K562 (cell line): ENCODE results near the gene C2orf69. TPM values are rescaled to one million over a fixed set of nuclear protein-coding genes. Genes with fewer than 3 reads are reported as not detected.

Source experiments
- ATAC-seq: fragments of 200-7000 bp; cut with Tn5 transposase; 3 replicates; pipeline ENCODE4 v1.9.1; 2020; ENCODE audit warnings: moderate library complexity
- BruUV-seq: library from RNA; stranded (reverse); fragments of 400-500 nt; replicated peaks from 2 replicates; lab custom pipeline; 2021; lab: Mats Ljungman, UMichigan
- CTCF ChIA-PET: fragments of 300-600 bp; formaldehyde crosslinking; extraction: SDS; loops from one replicate; lab custom pipeline; 2021; ENCODE audit warnings: low intra/inter-chr PET ratio; lab: Yijun Ruan, JAX
- POLR2A ChIA-PET: fragments of 300-600, 350-650 bp; sonication (Branson Sonifier 250); formaldehyde crosslinking; extraction: SDS; loops from one replicate; lab custom pipeline; 2021; ENCODE audit warnings: antibody characterized with exemption, inconsistent platforms; lab: Yijun Ruan, JAX
- DNase-seq, 4 experiments: peaks; one replicate each; pipeline versions ENCODE4 v3.0.0 to v3.0.0-alpha.2; 2011 to 2018; ENCODE audit warnings: low spot score in 3 of 4, mixed read lengths in 3 of 4; ENCODE audit errors: extremely low read depth in 1 of 4
- FAIRE-seq: peaks from 2 replicates; lab custom pipeline; 2011; peaks lifted over from hg19 to GRCh38; lab: Jason Lieb, UNC
- H2AFZ ChIP-seq: 2 replicates; pipeline ENCODE4 v1.6.0; 2011; ENCODE audit warnings: low read depth, low read length, control low read depth, inconsistent platforms
- H3K27ac ChIP-seq: fragments of 200-600 bp; 3 replicates; pipeline ENCODE4 v1.8.0; 2011; ENCODE audit warnings: low read depth, mild to moderate bottlenecking, control low read depth, inconsistent platforms, low read length, moderate library complexity, mixed read lengths; ENCODE audit errors: extremely low read depth
- H3K27me3 ChIP-seq, 2 experiments: fragments of 300-600 bp in 1 of 2; 2 replicates in 1 of 2; 3 replicates in 1 of 2; pipeline versions ENCODE4 v1.6.0 to v1.8.0; 2011; ENCODE audit warnings: inconsistent platforms in 2 of 2, low read length in 2 of 2, mild to moderate bottlenecking in 1 of 2, mixed read lengths in 1 of 2, moderate library complexity in 1 of 2; ENCODE audit not compliant: control insufficient read depth in 2 of 2, insufficient read depth in 2 of 2
- H3K36me3 ChIP-seq: fragments of 300-600 bp; 3 replicates; pipeline ENCODE4 v1.8.0; 2011; ENCODE audit warnings: mild to moderate bottlenecking, low read length, inconsistent platforms; ENCODE audit not compliant: control insufficient read depth, insufficient read depth
- H3K4me1 ChIP-seq, 2 experiments: fragments of 200-600 bp in 1 of 2; replicated peaks in 1 of 2; 2 replicates in 1 of 2; 3 replicates in 1 of 2; pipeline versions ENCODE4 v1.5.1 to v1.8.0; 2011; ENCODE audit warnings: inconsistent platforms in 2 of 2, low read length in 2 of 2, mild to moderate bottlenecking in 1 of 2, mixed read lengths in 1 of 2, moderate library complexity in 1 of 2; ENCODE audit not compliant: control insufficient read depth in 2 of 2, insufficient read depth in 2 of 2
- H3K4me2 ChIP-seq: 2 replicates; pipeline ENCODE4 v1.6.1; 2011; ENCODE audit warnings: low read length, control low read depth, inconsistent platforms, mixed read lengths; ENCODE audit not compliant: insufficient read depth
- H3K4me3 ChIP-seq: fragments of 200-600 bp; sonication (generic), shearing (Covaris generic); 2 replicates; pipeline ENCODE4 v1.5.1; 2016; ENCODE audit warnings: control low read depth, inconsistent platforms
- H3K79me2 ChIP-seq: fragments of 200-600 bp; 3 replicates; pipeline ENCODE4 v1.8.0; 2011; ENCODE audit warnings: low read length, inconsistent platforms; ENCODE audit not compliant: control insufficient read depth, insufficient read depth
- H3K9ac ChIP-seq, 2 experiments: 2 replicates each; pipeline versions ENCODE4 v1.6.0 to v1.6.1; 2011; ENCODE audit warnings: low read depth in 2 of 2, low read length in 2 of 2, control low read depth in 1 of 2, inconsistent platforms in 1 of 2, mild to moderate bottlenecking in 1 of 2, mixed read lengths in 1 of 2; ENCODE audit not compliant: insufficient read depth in 1 of 2
- H3K9me1 ChIP-seq: one replicate; pipeline ENCODE4 v1.6.0; 2011; ENCODE audit warnings: inconsistent platforms, mild to moderate bottlenecking, low read length, moderate library complexity; ENCODE audit not compliant: control insufficient read depth, insufficient read depth
- H3K9me3 ChIP-seq: replicated peaks from 2 replicates; pipeline ENCODE4 v1.5.1; 2011; ENCODE audit warnings: low read depth, low read length, inconsistent platforms; ENCODE audit not compliant: control insufficient read depth, insufficient read depth
- H4K20me1 ChIP-seq: replicated peaks from 2 replicates; pipeline ENCODE4 v1.6.1; 2011; ENCODE audit warnings: low read length, inconsistent platforms, mixed read lengths; ENCODE audit not compliant: control insufficient read depth, insufficient read depth
- BRF1 ChIP-seq: IDR thresholded peaks from 3 replicates; pipeline ENCODE4 v1.6.1; 2011; ENCODE audit warnings: borderline replicate concordance, mild to moderate bottlenecking; ENCODE audit not compliant: insufficient read length; ENCODE audit errors: extremely low read depth
- CHD2 ChIP-seq: IDR thresholded peaks from 2 replicates; pipeline ENCODE4 v1.6.1; 2011; ENCODE audit warnings: low read depth, low read length
- GTF2E2 ChIP-seq: fragments of 200-800 bp; sonication (Bioruptor generic); IDR thresholded peaks from 2 replicates; pipeline ENCODE4 v1.6.1; 2016; ENCODE audit warnings: missing genetic modification characterization, missing compliant biosample characterization
- MIER1 ChIP-seq: fragments of 450-650 bp; IDR thresholded peaks from 2 replicates; pipeline ENCODE4 v1.6.1; 2016; ENCODE audit warnings: antibody characterized with exemption, mild to moderate bottlenecking, low read depth
- NCOA1 ChIP-seq: fragments of 450-650 bp; IDR thresholded peaks from 2 replicates; pipeline ENCODE4 v1.6.1; 2016; ENCODE audit warnings: low read depth
- NFE2 ChIP-seq: IDR thresholded peaks from 2 replicates; pipeline ENCODE4 v1.6.1; 2014; ENCODE audit warnings: antibody characterized with exemption, low read depth
- POLR2B ChIP-seq: fragments of 450-650 bp; IDR thresholded peaks from 2 replicates; pipeline ENCODE4 v1.6.1; 2018; ENCODE audit warnings: low read depth; ENCODE audit not compliant: partially characterized antibody
- PYGO2 ChIP-seq: fragments of 450-650 bp; IDR thresholded peaks from 2 replicates; pipeline ENCODE4 v1.6.1; 2016; ENCODE audit warnings: mild to moderate bottlenecking, missing genetic modification characterization, moderate library complexity, missing compliant biosample characterization
- SMAD4 ChIP-seq: fragments of 250-450 bp; sonication (Bioruptor Pico); conservative IDR thresholded peaks from 2 replicates; pipeline ENCODE4 v1.8.0; 2021; ENCODE audit warnings: inconsistent platforms, mild to moderate bottlenecking, moderate library complexity
- SMARCA4 ChIP-seq: fragments of 450-650 bp; IDR thresholded peaks from 2 replicates; pipeline ENCODE4 v1.6.1; 2016
- SMARCA5 ChIP-seq: fragments of 450-650 bp; IDR thresholded peaks from 2 replicates; pipeline ENCODE4 v1.6.1; 2016
- SNIP1 ChIP-seq: fragments of 450-650 bp; IDR thresholded peaks from 2 replicates; pipeline ENCODE4 v1.7.1; 2017; ENCODE audit warnings: low read depth, mild to moderate bottlenecking
- SRSF1 ChIP-seq: fragments of 200-400 bp; formaldehyde crosslinking; IDR thresholded peaks from 2 replicates; pipeline ENCODE4 v1.6.1; 2017; ENCODE audit warnings: mild to moderate bottlenecking, low read depth, low read length, moderate library complexity
- ZBED1 ChIP-seq: IDR thresholded peaks from 2 replicates; pipeline ENCODE4 v1.6.1; 2014
- ZFPM2 ChIP-seq: fragments of 250-450 bp; sonication (Bioruptor Pico); IDR thresholded peaks from 2 replicates; pipeline ENCODE4 v1.5.1; 2022; ENCODE audit warnings: mild to moderate bottlenecking
- ZNF140 ChIP-seq: fragments of 250-450 bp; sonication (Bioruptor Pico); IDR thresholded peaks from 2 replicates; pipeline ENCODE4 v1.8.0; 2021; ENCODE audit warnings: moderate library complexity, mild to moderate bottlenecking, inconsistent platforms
- ZNF436 ChIP-seq: fragments of 250-450, 450-650 bp; sonication (Bioruptor Pico); formaldehyde crosslinking; IDR thresholded peaks from 2 replicates; pipeline ENCODE4 v1.7.0; 2020; ENCODE audit warnings: mild to moderate bottlenecking
- ZNF79 ChIP-seq: fragments of 250-450 bp; sonication (Bioruptor Pico); IDR thresholded peaks from 2 replicates; pipeline ENCODE4 v1.4.0; 2020; ENCODE audit warnings: low read depth, mild to moderate bottlenecking, moderate library complexity
- WGBS: fragments of 100-300 bp; shearing (Covaris generic); methylation state at CpG from one replicate; pipeline ENCODE4 v1.1.6; 2016; ENCODE audit warnings: low coverage, mixed read lengths; ENCODE audit not compliant: insufficient coverage; ENCODE audit errors: missing lambda C conversion rate; 5-methylcytosine and 5-hydroxymethylcytosine counted together
- in situ Hi-C: fragments of 300-500 bp; cut with MboI; formaldehyde crosslinking; loops from 4 replicates; pipeline ENCODE4 v1.15.0; 2018; ENCODE audit warnings: inconsistent platforms, mixed read lengths
- intact Hi-C: fragments of 100-400 bp; cut with micrococcal nuclease; formaldehyde crosslinking; loops from 2 replicates; pipeline ENCODE4 v1.14.2; 2022
- polyA plus RNA-seq, 8 experiments: library from polyadenylated mRNA; depleted of rRNA in 4 of 8; stranded (reverse) in 5 of 8; unstranded in 3 of 8; fragments of >200 nt; fragmentation: Nextera tagmentation in 2 of 8; fragmentation: Illumina TruSeq in 1 of 8; extraction: Ambion mirVana in 2 of 8; extraction: Trizol in 1 of 8; gene quantifications; 2 replicates each; pipeline versions ENCODE4 v1.2.1 to v1.2.3, GENCODE V29; 2011 to 2014; ENCODE audit warnings: inconsistent platforms in 1 of 8, missing spikeins in 1 of 8
- total RNA-seq, 7 experiments: library from RNA; depleted of rRNA in 6 of 7; stranded (reverse); fragments of >200 nt in 6 of 7; fragmentation: Illumina TruSeq in 2 of 7; extraction: Trizol in 2 of 7; gene quantifications; 2 replicates each; pipeline versions ENCODE4 v1.2.1 to v1.2.3, GENCODE V29; 2011 to 2021; ENCODE audit warnings: low replicate concordance in 1 of 7
- TF ChIP-seq, protein P1 (sequence below): sonication (generic); formaldehyde crosslinking; IDR thresholded peaks from 2 replicates; pipeline ENCODE4 v1.8.0; 2022; ENCODE audit warnings: mild to moderate bottlenecking, missing genetic modification reagents

C2orf69 gene
- total and polyA plus RNA-seq, 9 of the 15 experiments (the other 6 are each of a cell fraction or from before 2014, with no cell fraction given) = 3.4 to 9.8 (median 5.7) TPM

DNA sequence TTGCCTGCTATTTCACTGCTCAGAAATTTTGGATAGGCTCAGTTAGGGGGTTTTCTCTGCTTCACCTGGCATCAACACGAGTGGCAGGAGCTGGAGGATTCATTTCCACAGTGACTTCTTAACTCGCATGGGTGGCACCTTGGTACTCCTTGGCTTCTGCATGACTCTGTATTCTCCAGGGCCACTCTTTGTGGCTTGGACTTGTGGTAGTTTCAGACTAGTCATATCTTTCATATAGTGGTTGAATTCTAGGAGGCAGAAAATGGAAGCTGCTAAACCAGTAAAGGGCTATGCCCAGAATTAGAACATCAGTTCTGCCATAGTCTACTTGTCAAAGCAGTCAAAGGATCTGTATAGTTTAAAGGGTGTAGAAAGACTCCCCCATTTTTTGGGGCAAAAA lies 51.1 kb downstream of the C2orf69 start:
- Histone ChIP-seq H3K9me1 (no peaks in the 10 kb centered on the region), H3K4me3 (no peak overlapping the region)
- DNase-seq = no peak
- no peak for TF ChIP-seq MIER1
- no peak for TF ChIP-seq PYGO2 (tag)
- TF ChIP-seq POLR2B = no peak
- no peak for TF ChIP-seq GTF2E2 (tag)
- TF ChIP-seq ZBED1 = no peak
- no peak for TF ChIP-seq CHD2
- TF ChIP-seq ZFPM2 (CRISPR knock-in tag) = no peak
- no peak for TF ChIP-seq SNIP1
- no peak for TF ChIP-seq ZNF140 (CRISPR knock-in tag)
- TF ChIP-seq NFE2 = no peak
- no peak for TF ChIP-seq SMARCA4
- no peak for TF ChIP-seq SMAD4 (CRISPR knock-in tag)
- TF ChIP-seq SMARCA5 = no peak
- TF ChIP-seq, protein P1, sequence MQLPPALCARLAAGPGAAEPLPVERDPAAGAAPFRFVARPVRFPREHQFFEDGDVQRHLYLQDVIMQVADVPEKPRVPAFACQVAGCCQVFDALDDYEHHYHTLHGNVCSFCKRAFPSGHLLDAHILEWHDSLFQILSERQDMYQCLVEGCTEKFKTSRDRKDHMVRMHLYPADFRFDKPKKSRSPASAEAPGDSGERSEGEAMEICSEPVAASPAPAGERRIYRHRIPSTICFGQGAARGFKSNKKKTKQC = no peak
- no peak for TF ChIP-seq ZNF436 (CRISPR knock-in tag)
- no peak for TF ChIP-seq SRSF1
- no peak for TF ChIP-seq NCOA1
- TF ChIP-seq ZNF79 (CRISPR knock-in tag) = no peak
- no peak for TF ChIP-seq BRF1
- TF ChIP-seq, all 486 proteins: peak for 0
- Histone ChIP-seq H3K4me1 (peaks cover 0 to under 1% of the 10 kb centered on the region in 2 experiments; a peak in 1 of 5 replicates), H3K36me3 (peaks cover 82% of the 10 kb centered on the region), H2AFZ (no peak overlapping the region), H3K9ac (no peak overlapping the region), H4K20me1 (no peaks in the 10 kb centered on the region), H3K79me2 (peaks cover 23% of the 10 kb centered on the region), H3K9me3 (no peaks in the 10 kb centered on the region), H3K4me2 (no peak overlapping the region), H3K27ac (no peak overlapping the region), H3K27me3 (no peaks in the 10 kb centered on the region)
- FAIRE-seq (no peak), ATAC-seq (no peak)
- intact Hi-C loops = no loop called here
- CTCF ChIA-PET = no interaction called here
- BruUV-seq = no TSS peak
- in situ Hi-C loops = loop anchor here (25.0 kb wide), 1 partner anchor 1250 kb away; no protein-coding TSS in a partner anchor
- 90% methylated on average over 2 of the region's 2 CpGs for WGBS
- POLR2A ChIA-PET = interaction anchor here (0.7 kb wide), 1 partner anchor 222 kb away, joined by 3 read pairs; no protein-coding TSS in a partner anchor
